DMS 273 treated with DMSO at 0.1 percent for 48 hours (cell line): ENCODE data around the gene SLC7A6OS.

Experiments
- DNase-seq: peaks from one replicate; lab custom pipeline; 2025; lab: John Stamatoyannopoulos, UW

SLC7A6OS gene

DNA sequence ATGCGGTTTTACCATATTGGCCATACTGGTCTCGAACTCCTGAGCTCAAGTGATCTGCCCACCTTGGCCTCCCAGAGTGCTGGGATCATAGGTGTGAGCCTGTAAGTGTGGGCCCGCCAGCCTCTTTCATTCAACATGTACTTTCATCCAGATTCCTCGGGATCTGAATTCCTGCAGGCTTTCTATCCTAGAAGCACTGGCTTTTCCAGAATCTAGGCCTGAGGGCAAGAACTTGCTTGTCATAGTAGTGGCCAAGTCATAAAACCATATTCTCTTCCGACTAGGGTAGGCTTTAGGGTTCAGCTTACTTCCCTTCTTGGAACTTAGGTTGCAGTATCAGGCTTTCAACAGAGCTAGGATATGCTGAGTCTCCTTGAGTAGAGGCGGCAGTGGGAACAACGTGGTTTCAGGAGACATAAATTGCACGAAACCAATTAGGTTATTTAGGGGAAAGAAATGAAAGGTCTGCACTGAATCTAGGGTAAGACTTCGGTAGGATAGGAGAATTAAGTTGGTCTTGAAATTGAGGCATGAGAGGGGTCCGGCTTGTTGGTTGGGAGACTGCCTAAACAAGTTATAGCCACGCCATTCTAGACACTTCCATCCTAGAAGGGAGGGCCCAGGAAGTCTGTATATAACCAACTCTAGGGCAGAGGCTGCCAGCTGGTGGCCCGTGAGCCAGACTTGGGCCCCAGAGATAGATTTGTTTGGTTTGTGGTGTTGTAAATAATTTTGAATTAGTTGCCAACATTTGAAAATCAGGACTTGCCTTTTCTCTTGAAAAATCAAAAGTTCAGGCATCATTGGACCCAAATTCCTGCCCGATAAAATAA is 30.8 kb downstream of the SLC7A6OS start:
- no peak for DNase-seq

DNA sequence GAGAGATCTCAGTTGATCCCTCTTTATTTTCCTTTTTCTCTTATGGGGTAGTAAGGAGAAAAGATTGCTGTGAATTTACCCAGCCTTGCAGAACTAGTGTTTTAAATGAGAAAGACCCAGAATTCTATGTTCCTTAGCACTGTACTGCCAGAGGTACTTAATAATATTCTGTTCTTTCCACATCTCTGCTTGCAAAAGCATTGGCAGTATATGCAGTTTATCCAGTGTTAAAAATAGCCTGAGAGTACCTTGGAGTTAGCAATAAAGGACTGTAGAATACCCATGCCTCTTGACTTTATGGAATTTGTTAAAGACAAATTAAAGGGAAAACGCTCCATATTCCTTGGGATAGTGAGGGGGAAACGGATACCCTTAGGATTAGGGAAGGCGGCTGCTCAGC is 34.5 kb downstream of the SLC7A6OS start:
- DNase-seq: no peak

DNA sequence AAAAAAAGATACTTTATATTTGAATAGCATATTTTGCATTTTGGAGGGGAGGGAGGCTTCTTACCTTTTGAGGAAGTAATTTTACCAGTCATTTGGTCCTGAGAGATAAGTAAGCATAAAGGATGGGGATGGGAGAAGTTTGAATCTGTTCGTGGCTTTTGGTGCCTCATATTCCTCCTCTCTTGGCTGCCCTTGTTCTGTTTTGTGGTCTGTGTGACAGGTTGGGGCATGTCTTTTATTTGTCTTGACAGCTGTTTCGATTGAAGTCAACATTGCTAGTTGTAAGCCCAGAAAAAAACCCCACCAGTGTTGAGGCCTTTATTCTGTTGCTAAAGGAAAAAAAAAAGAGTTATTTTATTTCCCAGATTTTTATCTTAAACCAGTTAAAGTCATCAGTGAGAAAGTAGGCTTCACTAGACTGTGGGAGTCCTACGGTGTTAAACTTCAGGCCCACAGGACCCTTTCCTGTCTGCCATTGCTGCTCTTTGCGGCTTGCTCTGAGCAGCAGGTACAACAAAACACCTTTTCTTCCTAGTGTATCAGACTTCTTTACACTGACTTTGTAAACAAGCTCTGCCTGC is 35.0 kb downstream of the SLC7A6OS start:
- peak; percentile 69 for DNase-seq

DNA sequence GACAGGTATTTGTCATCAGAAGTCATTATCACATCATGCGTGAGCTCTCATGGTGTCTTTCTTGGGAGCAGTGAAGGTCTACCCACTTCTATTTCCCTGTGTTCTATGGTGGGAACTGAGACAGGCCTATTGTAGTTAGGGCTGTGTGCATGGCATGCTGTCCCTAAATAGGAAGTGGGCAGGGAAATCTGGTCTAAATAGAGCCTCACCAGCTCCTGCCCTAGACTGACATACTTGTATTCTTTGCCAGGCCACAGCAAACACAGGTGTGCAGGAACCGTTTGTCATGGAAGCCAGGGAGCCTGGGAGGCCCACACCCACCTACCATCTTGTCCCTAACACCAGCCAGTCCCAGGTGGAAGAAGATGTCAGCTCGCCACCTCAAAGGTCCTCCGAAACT is 36.3 kb downstream of the SLC7A6OS start:
- DNase-seq: no peak

DNA sequence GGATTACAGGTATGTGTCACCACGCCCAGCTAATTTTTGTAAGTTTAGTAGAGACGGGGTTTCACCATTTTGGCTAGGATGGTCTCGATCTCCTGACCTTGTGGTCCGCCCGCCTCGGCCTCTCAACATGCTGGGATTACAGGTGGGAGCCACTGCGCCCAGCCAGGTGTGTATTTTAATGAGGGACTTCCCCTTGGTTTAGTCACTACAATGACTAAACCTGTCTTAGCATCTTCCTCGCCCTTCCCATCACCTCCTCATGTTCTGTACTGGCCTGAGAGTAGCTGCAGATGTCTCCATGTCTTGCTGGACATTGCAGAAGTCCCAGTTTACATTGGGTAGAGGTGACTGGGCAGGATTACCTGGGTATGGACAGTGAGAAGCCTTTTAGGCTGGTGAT is 36.9 kb downstream of the SLC7A6OS start:
- DNase-seq: no peak

DNA sequence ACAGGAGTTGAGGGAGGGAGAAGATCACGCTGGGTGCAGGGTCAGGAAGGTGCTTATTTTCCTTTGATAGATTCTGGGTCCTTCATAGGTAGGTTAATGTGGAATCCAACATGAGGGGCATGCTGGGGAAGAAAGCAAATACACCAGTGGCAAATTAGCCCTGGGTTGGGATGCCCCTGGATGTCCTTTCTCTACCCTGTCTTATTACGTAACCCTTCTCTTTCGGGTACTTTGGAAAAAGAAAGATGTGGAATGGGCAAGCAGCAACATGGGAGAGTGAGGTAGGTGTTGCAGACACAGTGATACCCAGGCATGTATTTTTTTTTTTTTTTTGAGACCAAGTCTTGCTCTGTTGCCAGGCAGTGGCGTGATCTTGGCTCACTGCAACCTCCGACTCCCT is 37.3 kb downstream of the SLC7A6OS start:
- DNase-seq: no peak

DNA sequence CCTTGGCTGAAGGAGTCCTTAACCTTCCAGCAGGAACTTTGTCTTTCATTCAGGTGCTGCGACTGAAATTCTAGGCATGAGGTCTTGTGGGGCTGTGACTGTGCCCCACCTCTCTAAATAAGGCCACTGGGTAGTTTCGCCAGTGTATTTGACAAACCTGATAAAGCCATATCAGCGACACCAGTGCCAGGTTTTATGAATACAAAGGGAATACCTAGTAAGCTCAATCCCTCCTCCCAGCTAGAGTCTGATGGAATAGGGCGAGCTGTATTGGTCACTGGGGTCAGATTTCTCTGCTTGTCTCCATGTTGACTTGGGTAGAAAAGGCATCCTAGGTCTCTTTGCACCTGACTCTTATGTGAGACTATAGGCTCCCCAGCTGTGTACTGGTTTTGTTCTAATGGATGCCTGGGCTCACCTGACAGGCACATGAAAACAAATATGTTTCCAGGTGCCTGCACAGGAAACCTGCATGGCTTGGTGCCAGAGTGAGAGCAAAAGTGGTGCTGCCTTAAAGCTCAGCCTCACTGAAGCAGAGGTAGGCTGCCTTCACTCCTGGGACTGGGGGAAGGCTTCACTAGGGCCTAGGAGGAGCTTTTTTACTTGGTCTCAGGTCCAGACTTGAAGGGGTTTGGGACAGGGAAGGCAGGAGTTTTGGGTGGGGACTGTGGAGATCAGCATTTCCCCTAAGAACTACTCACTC is 38.1 kb downstream of the SLC7A6OS start:
- DNase-seq: no peak

DNA sequence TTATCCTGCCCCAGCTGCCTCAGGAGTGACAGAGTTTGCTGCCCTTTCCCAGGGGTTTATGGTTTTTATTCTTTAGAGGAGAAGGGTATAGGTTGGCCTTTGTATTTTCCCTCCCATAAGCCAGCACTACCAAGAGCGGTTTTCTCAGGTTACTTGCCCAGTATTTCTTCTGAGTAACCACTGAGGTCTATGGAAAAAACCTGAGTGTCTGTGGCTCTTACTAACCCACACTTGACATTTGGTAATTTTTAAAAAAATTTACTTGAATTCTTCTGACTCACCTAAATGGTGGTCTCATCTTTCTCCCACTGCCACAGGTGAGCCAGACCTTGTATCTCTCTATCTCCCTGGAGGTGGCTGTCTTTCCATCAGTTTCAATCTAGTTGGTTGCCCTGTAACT is 40.4 kb downstream of the SLC7A6OS start:
- no peak for DNase-seq

DNA sequence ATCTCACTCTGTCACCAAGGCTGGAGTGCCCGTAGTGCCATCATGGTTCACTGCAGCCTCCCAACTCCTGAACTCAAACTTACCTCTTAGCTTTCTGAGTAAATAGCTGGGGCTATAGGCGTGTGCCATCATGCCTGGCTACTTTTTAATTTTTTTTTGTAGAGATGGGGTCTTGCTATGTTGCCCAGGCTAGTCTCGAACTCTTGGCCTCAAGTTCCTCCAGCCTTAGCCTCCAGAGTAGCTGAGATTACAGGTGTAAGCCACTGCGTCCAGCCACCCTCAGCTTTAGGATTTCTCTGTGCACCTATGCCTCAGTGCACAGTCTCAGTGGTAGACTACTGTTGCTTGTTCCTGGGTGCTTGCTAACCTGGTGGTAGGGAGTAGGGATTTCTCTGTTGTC is 41.0 kb downstream of the SLC7A6OS start:
- DNase-seq: no peak

DNA sequence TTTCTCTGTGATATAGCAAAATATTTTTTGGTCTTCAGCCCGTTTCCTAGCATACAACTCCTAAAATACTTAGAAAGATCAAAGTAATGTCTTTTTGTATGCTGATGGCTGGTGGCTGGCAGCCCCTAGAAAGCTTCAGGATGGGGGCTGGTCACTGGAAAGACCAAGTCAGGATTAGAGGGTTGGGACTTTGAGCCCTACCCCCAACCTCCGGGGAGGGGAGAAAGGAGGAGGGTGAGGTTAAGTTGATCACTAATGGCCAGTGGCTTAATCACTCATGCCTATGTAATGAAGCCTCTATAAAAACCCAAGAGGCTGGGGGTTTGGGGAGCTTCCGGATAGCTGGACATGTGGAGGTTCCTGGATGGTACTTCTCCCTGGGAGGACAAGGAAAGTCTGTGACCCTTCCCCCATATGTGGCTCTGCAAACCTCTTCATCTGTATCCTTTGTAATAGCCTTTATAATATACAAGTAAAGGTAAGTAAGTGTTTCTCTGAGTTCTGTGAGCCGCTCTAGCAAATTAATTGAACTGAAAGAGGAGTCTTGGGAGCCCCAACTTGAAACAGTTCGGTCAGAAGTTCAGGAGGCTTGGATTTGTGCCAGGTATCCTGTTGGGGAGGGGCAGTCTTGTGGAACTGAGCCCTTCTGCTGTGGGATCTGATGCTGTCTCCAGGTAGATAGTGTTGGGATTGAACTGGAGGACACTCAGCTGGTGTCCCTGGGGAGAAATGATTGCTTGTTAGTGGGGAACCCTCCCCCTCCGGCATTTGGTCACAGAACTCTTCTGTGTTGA is 42.9 kb downstream of the SLC7A6OS start:
- DNase-seq: peak; percentile 23

DNA sequence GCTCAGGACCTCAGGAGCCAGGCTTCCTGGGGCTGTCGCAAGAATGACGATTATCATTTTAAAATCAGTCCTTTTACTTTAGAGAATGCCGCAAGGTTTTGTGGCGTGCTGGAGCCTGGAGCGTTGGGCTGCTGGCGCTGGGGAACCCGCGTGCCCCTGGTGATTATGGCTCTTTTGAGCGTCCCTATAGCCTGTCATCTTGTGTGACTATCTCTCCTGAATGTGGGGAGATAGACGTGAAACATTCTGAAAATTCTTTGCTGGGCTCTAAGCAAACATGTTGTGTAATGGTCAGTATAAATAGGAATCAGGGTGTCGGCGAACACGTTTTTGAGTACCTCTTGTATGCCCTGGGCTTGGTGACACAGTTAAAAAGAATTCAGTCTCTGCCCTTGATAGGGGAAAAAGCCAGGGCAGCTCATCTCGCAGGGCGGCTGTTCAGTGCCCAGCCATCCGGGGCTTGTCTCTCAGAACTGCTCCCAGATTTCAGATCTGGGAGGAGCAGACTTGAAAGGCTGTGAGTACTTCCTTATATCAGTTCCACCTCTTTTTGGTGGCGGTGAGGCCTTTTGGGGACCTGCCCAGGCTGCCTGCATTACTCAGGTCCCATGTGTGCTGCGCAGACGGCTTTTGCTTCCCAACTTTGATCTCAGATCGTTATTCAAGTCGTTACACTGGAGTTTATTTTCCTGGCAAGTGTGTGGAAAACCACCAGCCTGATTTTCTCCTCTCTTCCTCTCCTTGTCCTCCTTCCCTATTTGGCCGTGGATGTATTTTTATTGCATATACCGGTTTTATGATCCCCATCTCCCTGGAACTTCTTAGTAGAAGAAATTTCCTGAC is 45.4 kb downstream of the SLC7A6OS start:
- DNase-seq: peak; percentile 52

DNA sequence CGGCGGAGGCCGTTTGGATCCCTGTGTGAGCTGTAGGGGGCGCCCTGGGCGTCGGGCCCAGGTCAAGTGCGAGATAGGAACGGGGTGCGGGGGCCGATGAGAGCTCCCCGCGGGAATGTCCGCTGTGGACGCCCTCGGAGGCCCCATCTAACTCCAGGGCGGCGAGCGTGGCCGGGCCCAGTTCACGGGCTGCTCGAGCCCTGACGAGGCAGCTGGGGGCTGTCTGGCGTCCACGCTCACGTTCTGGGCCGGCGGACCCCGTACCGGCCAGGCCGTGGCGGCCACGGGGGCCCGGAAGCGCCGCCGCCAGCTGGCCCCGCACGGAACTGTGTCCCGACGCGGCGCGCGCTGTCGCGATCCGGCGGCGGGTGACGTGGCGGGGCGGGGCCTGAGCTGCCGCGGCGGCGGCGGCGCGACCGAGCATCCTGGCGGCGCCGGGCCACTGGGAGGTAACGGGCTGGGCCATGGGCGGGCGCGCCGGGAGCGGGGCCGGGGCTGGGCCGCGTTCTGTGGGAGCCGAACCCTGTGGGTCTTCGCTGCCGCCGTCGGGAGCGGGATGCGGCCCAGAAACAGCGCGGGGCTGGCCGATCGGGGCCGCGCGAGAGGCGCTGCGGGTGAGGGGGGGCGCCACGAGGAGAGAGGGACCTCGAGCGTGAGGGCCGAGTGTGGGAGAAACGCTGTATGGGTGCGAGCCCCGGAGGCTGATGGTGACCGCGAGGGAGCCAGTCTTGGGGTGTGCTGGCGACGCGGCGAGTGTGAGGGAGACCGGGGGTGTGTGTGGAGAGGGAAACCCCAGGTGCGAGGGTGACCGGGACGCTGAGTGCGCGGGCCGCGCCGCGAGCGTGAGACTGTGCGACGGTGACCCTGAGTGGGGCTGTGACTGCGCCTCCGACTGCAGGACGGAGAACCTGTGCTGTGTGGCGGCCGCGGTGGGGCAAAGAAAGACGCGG is 46.3 kb downstream of the SLC7A6OS start, which contains the start of gene SLC7A6:
Gene SLC7A6, plus strand, starts transcription at position 399 of the 950 bp plus-strand sequence. CDS start 10,201 bp downstream, outside the sequence.
- peak; percentile 27 for DNase-seq

DNA sequence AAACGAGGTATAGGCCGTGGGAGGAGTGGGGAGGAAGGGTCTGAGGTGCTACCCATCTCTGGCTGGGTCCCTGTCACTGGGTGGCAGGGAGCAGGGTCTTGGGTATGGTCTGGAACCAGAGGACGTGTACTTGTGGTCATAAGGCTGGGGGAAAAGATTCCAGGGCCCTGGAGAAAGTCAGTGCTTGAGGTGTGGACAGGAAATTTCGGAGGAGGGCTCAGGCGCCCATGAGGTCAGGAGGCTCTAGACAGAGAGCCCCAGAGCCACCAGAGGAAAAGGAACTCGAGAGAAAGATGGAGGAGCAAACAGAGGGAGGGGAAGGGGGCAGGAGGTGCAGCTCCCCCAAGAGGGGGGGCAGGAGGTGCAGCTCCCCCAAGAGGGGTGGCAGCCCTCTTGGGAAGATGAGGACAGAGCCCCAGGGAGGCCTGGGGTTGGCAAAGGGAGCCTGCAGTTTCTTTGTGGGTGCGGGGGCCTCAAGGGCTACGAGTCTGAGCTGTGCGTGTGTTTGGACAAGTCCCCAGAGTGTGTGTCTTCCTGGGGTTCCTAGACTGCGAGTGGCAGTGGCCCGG is 47.1 kb downstream of the SLC7A6OS start:
- DNase-seq: no peak

DNA sequence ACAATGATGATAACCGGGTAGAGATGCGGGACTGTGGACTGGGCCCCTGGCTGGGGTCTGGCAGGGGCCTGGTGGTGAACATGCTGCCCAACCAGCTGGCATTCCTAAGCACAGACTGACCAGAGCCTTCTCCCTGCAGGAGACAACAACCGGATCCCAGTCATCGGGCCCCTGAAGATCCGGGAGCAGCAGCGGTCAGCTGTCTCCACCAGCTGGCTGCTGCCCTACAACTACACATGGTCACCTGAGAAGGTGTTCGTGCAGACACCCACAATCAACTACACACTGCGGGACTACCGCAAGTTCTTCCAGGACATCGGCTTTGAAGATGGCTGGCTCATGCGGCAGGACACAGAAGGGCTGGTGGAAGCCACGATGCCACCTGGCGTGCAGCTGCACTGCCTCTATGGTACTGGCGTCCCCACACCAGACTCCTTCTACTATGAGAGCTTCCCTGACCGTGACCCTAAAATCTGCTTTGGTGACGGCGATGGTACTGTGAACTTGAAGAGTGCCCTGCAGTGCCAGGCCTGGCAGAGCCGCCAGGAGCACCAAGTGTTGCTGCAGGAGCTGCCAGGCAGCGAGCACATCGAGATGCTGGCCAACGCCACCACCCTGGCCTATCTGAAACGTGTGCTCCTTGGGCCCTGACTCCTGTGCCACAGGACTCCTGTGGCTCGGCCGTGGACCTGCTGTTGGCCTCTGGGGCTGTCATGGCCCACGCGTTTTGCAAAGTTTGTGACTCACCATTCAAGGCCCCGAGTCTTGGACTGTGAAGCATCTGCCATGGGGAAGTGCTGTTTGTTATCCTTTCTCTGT is 51.5 kb downstream of the SLC7A6OS start:
- DNase-seq: no peak

DNA sequence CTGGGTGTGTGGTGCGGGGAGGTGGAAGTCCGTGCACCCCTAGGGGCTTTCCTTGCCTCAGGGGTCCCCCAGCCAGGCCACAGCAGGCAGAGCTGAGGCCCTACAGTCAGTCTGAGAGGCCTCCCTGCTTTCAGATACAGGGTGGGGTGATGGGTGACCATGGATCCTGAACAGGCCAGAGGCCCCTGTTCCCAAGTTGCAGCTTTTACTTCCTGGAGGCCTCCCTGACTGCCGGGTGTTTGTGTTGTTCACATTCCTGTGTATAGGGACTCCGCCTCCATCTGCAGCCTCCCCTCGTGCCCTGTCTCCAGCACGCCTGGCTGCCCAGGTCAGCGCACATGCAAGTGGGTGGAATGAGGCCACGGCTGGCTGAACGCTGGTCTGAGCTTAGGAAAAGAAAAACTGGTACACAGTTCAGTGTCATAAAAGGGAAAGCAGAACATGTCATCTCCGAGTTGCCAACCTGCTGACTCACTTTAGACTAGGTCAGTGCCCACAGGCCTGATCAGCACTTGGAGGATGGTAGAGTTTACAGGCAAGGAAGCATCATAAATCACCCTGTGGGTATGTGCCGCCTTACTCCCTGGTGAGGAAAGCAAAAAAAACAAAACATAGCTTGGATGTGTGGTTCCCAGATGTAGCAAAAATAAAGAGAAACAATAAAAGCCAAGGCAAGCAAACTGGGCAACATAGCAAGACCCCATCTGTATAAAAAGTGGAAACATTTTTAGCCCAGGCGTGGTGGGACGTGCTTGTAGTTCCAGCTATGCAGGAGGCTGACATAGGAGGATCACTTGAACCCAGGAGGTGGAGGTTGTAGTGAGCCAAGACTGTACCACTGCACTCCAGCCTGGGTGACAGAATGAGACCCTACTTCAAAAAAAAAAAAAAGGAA is 52.6 kb downstream of the SLC7A6OS start:
- no peak for DNase-seq

DNA sequence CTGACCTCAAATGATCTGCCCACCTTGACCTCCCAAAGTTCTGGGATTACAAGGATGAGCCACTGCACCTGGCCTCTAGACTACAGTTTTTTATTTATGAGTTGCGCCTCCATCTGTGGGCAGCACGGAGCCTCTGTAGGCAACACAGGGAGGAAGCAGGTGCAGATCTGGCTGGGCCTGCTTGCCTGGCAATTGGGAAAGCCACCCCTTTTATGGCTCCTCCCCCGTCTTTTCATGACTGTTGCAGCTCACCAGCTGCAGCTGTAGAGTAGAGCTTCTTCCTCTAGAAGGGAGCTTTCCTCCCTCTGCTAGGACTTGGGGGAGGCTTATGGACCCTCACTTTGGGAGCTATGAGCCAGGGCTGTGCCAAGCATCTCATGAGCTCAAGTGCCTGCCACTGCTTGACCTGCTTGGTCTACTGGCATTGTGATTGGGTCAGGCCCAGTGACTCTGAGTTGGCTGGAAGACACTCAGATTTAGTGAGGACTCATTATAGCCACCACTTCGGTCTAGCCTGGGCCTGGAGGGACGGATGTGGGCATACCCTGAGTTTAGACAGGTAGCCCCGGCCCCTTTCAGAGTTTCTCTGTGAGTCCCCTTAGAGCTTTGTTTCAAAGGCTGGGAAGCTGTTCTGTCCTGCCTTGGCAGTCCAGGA is 53.4 kb downstream of the SLC7A6OS start:
- DNase-seq: no peak

DNA sequence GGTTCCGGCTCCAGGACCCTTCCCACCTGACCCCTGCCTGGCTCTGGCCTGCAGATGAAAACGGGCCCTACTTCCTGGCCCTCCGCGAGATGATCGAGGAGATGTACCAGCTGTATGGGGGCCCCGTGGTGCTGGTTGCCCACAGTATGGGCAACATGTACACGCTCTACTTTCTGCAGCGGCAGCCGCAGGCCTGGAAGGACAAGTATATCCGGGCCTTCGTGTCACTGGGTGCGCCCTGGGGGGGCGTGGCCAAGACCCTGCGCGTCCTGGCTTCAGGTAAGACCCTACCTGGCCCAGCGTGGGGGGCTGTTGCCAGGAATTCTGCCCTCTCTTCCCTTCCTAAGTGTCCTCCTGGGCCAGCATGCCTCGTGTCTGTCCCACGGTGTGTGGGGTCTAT is 55.0 kb downstream of the SLC7A6OS start:
- no peak for DNase-seq
